SK-N-SH (cell line): Measurements from ENCODE around the gene PGP. TPM values are rescaled to one million over a fixed set of nuclear protein-coding genes. Genes with fewer than 3 reads are reported as not detected.

Source experiments
- CTCF ChIA-PET: fragments of 300-600, 350-600 bp; formaldehyde crosslinking; extraction: SDS; loops from one replicate; lab custom pipeline; 2021; lab: Yijun Ruan, JAX
- POLR2A ChIA-PET: fragments of 350-600 bp; sonication (Branson Sonifier 250); formaldehyde crosslinking; extraction: SDS; loops from one replicate; lab custom pipeline; 2020; ENCODE audit warnings: antibody characterized with exemption, inconsistent platforms; lab: Yijun Ruan, JAX
- DNase-seq: peaks from one replicate; pipeline ENCODE4 v3.0.0; 2012
- H2AFZ ChIP-seq: fragments of 200-600 bp; sonication (generic); 2 replicates; pipeline ENCODE4 v1.8.1; 2016; ENCODE audit warnings: antibody characterized with exemption, mild to moderate bottlenecking, low read depth
- H3F3A ChIP-seq: fragments of 200-600 bp; sonication (generic); replicated peaks from 2 replicates; pipeline ENCODE3; 2016; ENCODE audit warnings: antibody characterized with exemption, mild to moderate bottlenecking; ENCODE audit not compliant: insufficient read depth
- H3K27ac ChIP-seq, 2 experiments: fragments of 200-500 bp in 1 of 2; fragments of 200-600 bp in 1 of 2; sonication (Bioruptor generic) in 1 of 2; sonication (generic), shearing (Covaris generic) in 1 of 2; 2 replicates each; pipeline versions ENCODE4 v1.5.1 to v1.6.1; 2014 to 2016; ENCODE audit warnings: low read depth in 2 of 2, inconsistent platforms in 1 of 2, low read length in 1 of 2, mild to moderate bottlenecking in 1 of 2, mixed read lengths in 1 of 2
- H3K27me3 ChIP-seq: fragments of 200-600 bp; sonication (generic), shearing (Covaris generic); 2 replicates; pipeline ENCODE4 v1.6.1; 2016; ENCODE audit warnings: mixed run types; ENCODE audit not compliant: insufficient read depth
- H3K36me3 ChIP-seq, 2 experiments: fragments of 200-500 bp in 1 of 2; fragments of 200-600 bp in 1 of 2; sonication (Bioruptor generic) in 1 of 2; sonication (generic) in 1 of 2; replicated peaks in 1 of 2; 2 replicates each; pipeline versions ENCODE3 to v1.5.1; 2014 to 2016; ENCODE audit warnings: low read length in 1 of 2, mild to moderate bottlenecking in 1 of 2; ENCODE audit not compliant: insufficient read depth in 2 of 2, control insufficient read depth in 1 of 2
- H3K4me1 ChIP-seq, 2 experiments: fragments of 200-500 bp in 1 of 2; fragments of 200-600 bp in 1 of 2; sonication (Bioruptor generic) in 1 of 2; sonication (generic), shearing (Covaris generic) in 1 of 2; 2 replicates each; pipeline versions ENCODE4 v1.5.1 to v1.6.1; 2014 to 2016; ENCODE audit warnings: low read depth in 1 of 2, low read length in 1 of 2, mixed run types in 1 of 2; ENCODE audit not compliant: insufficient read depth in 2 of 2, control insufficient read depth in 1 of 2
- H3K4me2 ChIP-seq: fragments of 200-600 bp; sonication (generic), shearing (Covaris generic); 2 replicates; pipeline ENCODE4 v1.6.1; 2017; ENCODE audit warnings: mixed run types
- H3K4me3 ChIP-seq, 2 experiments: fragments of 200-500 bp in 1 of 2; fragments of 200-600 bp in 1 of 2; sonication (Bioruptor generic) in 1 of 2; sonication (generic), shearing (Covaris generic) in 1 of 2; 2 replicates each; pipeline versions ENCODE4 v1.5.1 to v1.8.1; 2014 to 2016; ENCODE audit warnings: low read depth in 2 of 2, inconsistent platforms in 1 of 2, low read length in 1 of 2, mild to moderate bottlenecking in 1 of 2, mixed read lengths in 1 of 2, moderate library complexity in 1 of 2
- H3K79me2 ChIP-seq: fragments of 200-600 bp; sonication (generic); 2 replicates; pipeline ENCODE4 v1.8.1; 2017; ENCODE audit warnings: mild to moderate bottlenecking; ENCODE audit not compliant: insufficient read depth
- H3K9ac ChIP-seq: fragments of 200-600 bp; sonication (generic); 2 replicates; pipeline ENCODE4 v1.6.1; 2017; ENCODE audit warnings: mixed run types
- H3K9me2 ChIP-seq: fragments of 200-600 bp; sonication (generic); 2 replicates; pipeline ENCODE4 v1.6.1; 2017; ENCODE audit warnings: mixed run types
- H3K9me3 ChIP-seq: fragments of 200-600 bp; sonication (generic); 2 replicates; pipeline ENCODE4 v1.6.1; 2017; ENCODE audit warnings: mixed run types, mild to moderate bottlenecking, moderate library complexity
- H4K20me1 ChIP-seq: fragments of 200-600 bp; sonication (generic); 2 replicates; pipeline ENCODE4 v1.6.1; 2017; ENCODE audit warnings: mild to moderate bottlenecking, mixed run types; ENCODE audit not compliant: insufficient read depth
- CHD2 ChIP-seq: fragments of 150-350 bp; IDR thresholded peaks from 2 replicates; pipeline ENCODE4 v1.6.1; 2018; ENCODE audit warnings: low read length; ENCODE audit not compliant: partially characterized antibody
- ELF1 ChIP-seq: IDR thresholded peaks from 2 replicates; pipeline ENCODE4 v1.4.0; 2012
- EP300 ChIP-seq, 2 experiments: IDR thresholded peaks; 2 replicates each; pipeline versions ENCODE4 v1.4.0 to v1.6.1; 2012; ENCODE audit warnings: borderline replicate concordance in 1 of 2, low read depth in 1 of 2, low read length in 1 of 2
- EZH2phosphoT487 ChIP-seq: fragments of 200-600 bp; sonication (generic); IDR thresholded peaks from 2 replicates; pipeline ENCODE4 v1.6.1; 2017; ENCODE audit warnings: low read depth, mixed run types, mild to moderate bottlenecking, antibody characterized with exemption, moderate library complexity, borderline replicate concordance
- FOSL2 ChIP-seq: IDR thresholded peaks from 2 replicates; pipeline ENCODE4 v1.4.0; 2012; ENCODE audit warnings: low read depth, mild to moderate bottlenecking, moderate library complexity, borderline replicate concordance
- GATA2 ChIP-seq: sonication (generic); formaldehyde crosslinking; IDR thresholded peaks from 2 replicates; pipeline ENCODE4 v1.5.0; 2020; ENCODE audit warnings: mild to moderate bottlenecking, missing genetic modification reagents
- JUND ChIP-seq: IDR thresholded peaks from 2 replicates; pipeline ENCODE4 v1.4.0; 2012
- MAX ChIP-seq: IDR thresholded peaks from 2 replicates; pipeline ENCODE4 v1.4.0; 2012; ENCODE audit warnings: low read depth
- MEF2A ChIP-seq: IDR thresholded peaks from 2 replicates; pipeline ENCODE4 v1.4.0; 2012; ENCODE audit warnings: low read depth, borderline replicate concordance
- NFIC ChIP-seq: IDR thresholded peaks from 2 replicates; pipeline ENCODE4 v1.4.0; 2012; ENCODE audit warnings: borderline replicate concordance
- NRF1 ChIP-seq: IDR thresholded peaks from 2 replicates; pipeline ENCODE4 v1.6.1; 2012; ENCODE audit warnings: low read depth, mild to moderate bottlenecking, low read length
- PBX3 ChIP-seq: IDR thresholded peaks from 2 replicates; pipeline ENCODE4; 2012
- POLR2AphosphoS5 ChIP-seq: IDR thresholded peaks from 2 replicates; pipeline ENCODE4 v1.6.1; 2012; ENCODE audit warnings: low read depth, low read length
- RCOR1 ChIP-seq: fragments of 150-350 bp; IDR thresholded peaks from 2 replicates; pipeline ENCODE4 v1.6.1; 2017; ENCODE audit warnings: antibody characterized with exemption, low read length
- RXRA ChIP-seq: IDR thresholded peaks from 2 replicates; pipeline ENCODE4 v1.4.0; 2012; ENCODE audit warnings: low read depth, mild to moderate bottlenecking, borderline replicate concordance
- SIN3A ChIP-seq: IDR thresholded peaks from 2 replicates; pipeline ENCODE4 v1.6.1; 2012; ENCODE audit warnings: low read depth, mild to moderate bottlenecking, low read length, moderate library complexity, borderline replicate concordance
- SMC3 ChIP-seq: IDR thresholded peaks from 2 replicates; pipeline ENCODE4 v1.6.1; 2012; ENCODE audit warnings: low read depth, low read length, improper control_type of control experiment
- TCF12 ChIP-seq: IDR thresholded peaks from 2 replicates; pipeline ENCODE4 v1.4.0; 2012
- YY1 ChIP-seq: IDR thresholded peaks from 2 replicates; pipeline ENCODE4 v1.4.0; 2012; ENCODE audit warnings: low read depth, mild to moderate bottlenecking
- ZBTB33 ChIP-seq: IDR thresholded peaks from 2 replicates; pipeline ENCODE4 v1.4.0; 2012; ENCODE audit warnings: low read depth, borderline replicate concordance
- WGBS: methylation state at CpG from one replicate; pipeline ENCODE4 v1.1.6; 2017; ENCODE audit warnings: low lambda C conversion rate; 5-methylcytosine and 5-hydroxymethylcytosine counted together
- polyA plus RNA-seq, 3 experiments: library from polyadenylated mRNA; depleted of rRNA; stranded (reverse); fragments of >200 nt; gene quantifications; 2 replicates each; pipeline ENCODE4 v1.2.3, GENCODE V29; 2012

Gene PGP
- polyA plus RNA-seq, 1 of the 3 experiments (the other 2 are of a cell fraction): 10.3 TPM

- no peak overlapping the region for H3K4me3 ChIP-seq
- no peaks in the 10 kb centered on the region for H3K9me3 ChIP-seq
- no peaks in the 10 kb centered on the region for H3K79me2 ChIP-seq
- no peaks in the 10 kb centered on the region for H3K9me2 ChIP-seq
- TF ChIP-seq EP300 (IDR thresholded peaks at IDR 0.05; ENCODE audit: borderline replicate concordance in 1 of 2, low read depth in 1 of 2, low read length in 1 of 2) (no peak), NFIC (no peak), MAX (no peak), YY1 (no peak), GATA2 (CRISPR knock-in tag) (no peak), POLR2AphosphoS5 (no peak), EZH2phosphoT487 (no peak), JUND (no peak), NRF1 (no peak), SMC3 (no peak), PBX3 (no peak), CHD2 (no peak), SIN3A (no peak), MEF2A (no peak), RXRA (no peak), RCOR1 (no peak), ELF1 (no peak), TCF12 (no peak), ZBTB33 (no peak), FOSL2 (no peak)
- H3F3A ChIP-seq: peaks cover 2% of the 10 kb centered on the region
- no peak overlapping the region for H3K27ac ChIP-seq
- H3K36me3 ChIP-seq: peaks cover 0 to 56% of the 10 kb centered on the region in 2 experiments
- H3K4me2 ChIP-seq: no peak overlapping the region
- WGBS: 95% methylated on average over 11 of the region's 18 CpGs
- no peak overlapping the region for H3K9ac ChIP-seq
- POLR2A ChIA-PET: interaction anchor here (0.5 kb wide), 1 partner anchor 16 kb away, joined by 3 read pairs; no protein-coding TSS in a partner anchor
- no peak for DNase-seq
- H2AFZ ChIP-seq: no peak overlapping the region
- H4K20me1 ChIP-seq: no peaks in the 10 kb centered on the region
- CTCF ChIA-PET: no interaction called here
- H3K27me3 ChIP-seq: no peaks in the 10 kb centered on the region
- H3K4me1 ChIP-seq: peaks cover 0 to 3% of the 10 kb centered on the region in 2 experiments; a peak in 1 of 4 replicates
Measured at GRCh38 chr16:2234813-2235170, 20.2 kb upstream of the PGP start.
